Measurements from ENCODE around the gene AKR1A1.
A peak's percentile ranks its signal among the peaks of the same experiment; 100 is the strongest.
"Not testable (repeated sequence)": the region's sequence is repeated elsewhere in the genome, so short reads cannot be mapped to it uniquely, and the experiment has no call there.

The AKR1A1 gene

DNA sequence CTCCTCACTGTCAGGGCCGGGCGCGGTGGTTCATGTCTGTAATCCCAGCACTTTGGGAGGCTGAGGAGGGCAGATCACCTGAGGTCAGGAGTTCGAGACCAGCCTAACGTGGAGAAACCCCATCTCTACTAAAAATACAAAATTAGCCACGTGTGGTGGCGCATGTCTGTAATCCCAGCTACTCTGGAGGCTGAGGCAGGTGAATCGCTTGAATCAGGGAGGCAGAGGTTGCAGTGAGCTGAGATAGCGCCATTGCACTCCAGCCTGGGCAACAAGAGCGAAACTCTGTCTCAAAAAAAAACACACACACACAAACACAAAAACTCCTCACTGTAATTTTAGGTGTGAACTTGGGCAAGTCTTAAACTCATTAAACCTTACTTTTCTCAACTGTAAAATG lies 26.7 kb upstream of the AKR1A1 start:
- DNase-seq = not testable (repeated sequence)

DNA sequence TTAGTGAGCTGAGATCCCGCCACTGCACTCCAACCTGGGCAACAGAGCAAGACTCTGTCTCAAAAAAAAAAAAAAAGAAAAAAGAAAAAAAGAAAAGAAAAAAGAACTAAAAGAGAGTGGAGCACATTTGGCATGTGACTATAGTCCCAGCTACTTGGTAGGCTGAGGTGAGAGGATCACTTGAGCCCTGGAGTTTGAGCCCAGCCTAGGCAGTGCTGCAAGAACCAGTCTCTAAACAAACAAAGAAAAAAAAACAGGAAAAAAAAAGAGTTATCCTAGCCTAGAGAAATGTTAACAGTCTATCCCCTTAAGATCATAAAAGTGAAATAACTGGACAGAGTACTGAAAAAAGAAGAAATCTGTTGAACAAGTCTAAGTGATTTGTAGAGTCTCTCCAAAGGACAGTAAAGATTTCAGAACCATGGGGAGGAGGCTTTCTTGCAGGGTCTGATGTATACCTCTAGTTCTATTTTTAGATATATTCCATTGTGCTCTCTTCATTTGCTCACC lies 24.4 kb upstream of the AKR1A1 start:
- DNase-seq = no peak

DNA sequence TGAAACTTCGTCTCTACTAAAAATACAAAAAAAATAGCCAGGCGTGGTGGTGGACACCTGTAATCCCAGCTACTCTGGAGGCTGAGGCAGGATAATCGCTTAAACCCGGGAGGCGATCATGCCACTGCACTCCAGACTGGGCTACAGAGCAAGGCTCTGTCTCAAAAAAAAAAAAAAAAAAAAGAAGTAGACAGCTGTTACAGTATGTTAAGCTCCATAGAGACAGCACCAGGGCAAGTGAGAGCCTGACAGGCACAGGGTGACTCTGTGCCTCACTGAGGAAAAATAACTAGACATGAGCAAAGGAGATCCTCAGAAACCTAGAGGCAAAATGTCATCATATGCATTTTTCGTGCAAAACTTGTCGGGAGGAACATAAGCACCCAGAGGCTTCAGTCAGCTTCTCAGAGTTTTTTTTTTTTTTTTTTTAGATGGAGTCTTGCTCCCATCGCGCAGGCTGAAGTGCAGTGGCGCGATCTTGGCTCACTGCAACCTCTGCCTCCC lies 19.9 kb upstream of the AKR1A1 start:
- DNase-seq = no peak

DNA sequence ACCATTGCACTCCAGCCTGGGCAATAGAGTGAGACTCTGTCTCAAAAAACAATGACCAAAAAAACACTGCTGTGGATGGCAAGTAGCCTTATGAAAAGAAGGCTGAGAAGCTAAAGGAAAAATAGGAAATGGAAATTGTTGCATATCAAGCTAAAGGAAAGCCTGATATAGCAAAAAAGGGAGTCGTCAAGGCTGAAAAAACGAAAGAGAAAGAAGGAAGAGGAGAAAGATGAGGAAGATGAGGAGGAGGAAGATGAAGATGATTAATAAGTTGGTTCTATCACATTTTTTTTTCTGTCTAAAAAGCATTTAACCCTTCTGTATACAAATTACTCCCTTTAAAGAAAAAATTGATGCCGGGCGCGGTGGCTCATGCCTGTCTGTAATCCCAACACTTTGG lies 18.8 kb upstream of the AKR1A1 start:
- no peak for DNase-seq

DNA sequence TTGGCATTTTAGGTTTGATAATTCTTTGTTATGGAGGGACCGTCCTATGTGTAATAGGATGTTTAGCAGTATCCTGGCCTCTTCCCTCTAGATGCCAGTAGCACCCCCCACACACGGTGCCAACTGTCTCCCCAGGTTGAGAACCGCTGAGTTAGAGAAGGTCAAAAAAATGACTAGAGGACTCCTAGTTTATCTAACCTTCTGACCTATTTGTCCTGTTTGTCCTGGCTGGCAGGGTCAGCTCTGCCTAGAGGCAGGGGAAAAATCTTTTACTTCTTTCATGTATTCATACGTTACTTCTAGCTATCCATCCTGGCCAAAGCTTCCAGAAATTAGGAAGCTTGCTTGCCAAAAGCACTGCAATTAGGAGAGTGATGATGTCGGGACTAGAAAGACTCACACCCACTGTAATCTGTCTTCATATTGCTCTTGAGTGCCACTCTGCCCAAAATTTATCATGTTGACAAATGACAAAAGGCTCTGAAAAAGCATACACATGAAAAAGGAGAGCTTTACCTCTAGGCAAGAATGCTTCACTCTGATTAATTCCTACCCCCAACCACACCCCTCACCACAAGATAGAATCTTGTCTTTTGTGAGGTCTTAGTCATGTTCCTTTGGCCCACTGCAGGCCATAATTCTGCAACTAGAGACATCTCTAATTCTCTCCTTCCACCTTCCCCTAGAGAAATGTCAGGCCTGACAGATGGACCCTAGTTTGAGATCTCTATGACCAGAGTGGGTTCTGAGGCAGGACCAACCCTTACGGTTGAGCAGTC lies 14.4 kb upstream of the AKR1A1 start:
- DNase-seq = no peak

DNA sequence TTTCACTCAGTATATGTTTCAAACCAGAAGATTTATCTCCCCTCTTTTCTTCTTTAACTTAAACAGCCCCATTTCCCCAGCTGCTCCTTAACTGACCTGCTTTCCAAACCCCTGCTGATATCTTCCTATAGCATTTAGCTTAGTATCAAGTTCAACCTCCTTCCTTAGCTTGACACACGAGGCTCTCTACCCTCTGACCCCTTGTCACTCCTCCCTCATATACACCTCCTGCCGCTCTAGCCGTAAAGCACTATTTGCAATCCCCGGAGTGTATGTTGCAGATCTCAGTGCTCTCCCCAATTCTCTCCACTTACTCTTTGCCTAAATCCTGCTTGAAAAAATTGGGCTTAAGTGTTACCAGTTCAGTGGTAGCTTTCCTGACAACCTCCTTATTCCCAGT lies 13.7 kb upstream of the AKR1A1 start:
- no peak for DNase-seq

DNA sequence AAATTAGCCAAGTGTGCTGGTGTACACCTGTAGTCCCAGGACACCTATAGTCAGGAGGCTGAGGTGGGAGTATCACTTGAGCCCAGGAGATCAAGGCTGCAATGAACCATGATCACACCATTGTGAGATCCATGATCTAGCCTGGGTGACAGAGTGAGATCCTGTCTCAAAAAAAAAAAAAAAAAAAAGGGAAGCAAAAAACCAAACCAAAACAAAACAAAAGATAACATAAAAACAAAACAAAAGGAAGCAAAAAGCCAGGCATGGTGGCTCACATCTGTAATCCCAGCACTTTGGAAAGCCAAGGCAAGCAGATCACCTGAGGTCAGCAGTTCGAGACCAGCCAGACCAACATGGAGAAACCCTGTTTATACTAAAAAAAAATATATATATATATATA lies 9.4 kb upstream of the AKR1A1 start:
- no peak for DNase-seq

DNA sequence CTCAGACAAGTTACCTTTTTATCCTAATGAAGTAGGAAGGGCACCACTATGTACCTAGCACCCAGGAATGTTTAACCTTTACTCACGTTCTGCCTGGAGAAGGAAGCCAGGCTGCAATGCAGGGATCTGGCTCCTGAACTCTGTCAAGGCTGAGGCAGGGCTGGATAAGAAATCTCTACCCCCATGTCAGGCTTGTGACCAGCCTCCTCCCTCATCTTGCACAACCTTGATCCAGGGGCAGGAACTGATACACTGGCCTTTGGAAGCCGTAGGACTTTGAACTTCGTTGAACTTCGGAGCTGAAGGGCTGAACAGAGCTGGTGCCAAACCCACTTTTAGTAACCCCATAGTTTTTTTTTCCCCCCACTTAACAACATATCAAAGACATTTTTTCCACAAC lies 8.0 kb upstream of the AKR1A1 start:
- no peak for DNase-seq

DNA sequence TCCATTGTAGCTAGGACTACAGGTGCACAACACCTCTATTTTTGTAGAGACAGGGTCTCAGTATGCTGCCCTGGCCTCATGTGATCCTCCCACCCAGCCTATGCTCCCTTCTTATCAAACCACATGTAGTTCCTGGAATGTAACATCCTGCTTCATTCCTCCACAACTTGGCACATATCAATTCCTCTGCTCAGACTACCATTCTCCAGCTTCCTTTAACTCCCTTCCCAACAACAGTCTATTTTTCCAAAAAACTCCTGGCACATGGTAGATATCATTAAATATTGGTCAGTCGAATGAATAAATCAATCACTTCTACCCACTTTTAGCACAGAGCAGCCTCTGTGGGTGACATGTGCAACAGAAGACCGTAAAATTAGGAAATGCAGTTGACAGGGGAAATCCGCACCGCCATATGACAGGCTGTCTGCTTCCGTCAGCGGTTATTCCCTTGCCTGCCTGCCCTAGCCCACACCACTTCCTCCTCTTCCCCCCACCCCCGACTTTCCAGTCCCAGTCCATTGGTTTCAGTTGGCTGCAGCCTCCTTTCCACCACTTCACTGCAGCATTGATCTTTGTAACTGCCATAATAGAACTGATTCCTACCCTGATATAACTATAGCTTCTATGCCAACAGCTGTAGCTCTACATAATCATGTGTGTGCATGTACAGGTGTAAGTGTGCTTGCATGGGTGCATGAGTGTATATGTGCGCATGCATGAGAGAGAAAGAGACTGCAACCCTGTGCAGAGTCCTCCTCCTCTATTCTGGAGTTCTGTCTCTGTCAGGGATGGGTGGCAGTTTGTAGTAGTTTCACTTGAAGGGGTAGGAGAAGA lies 6.8 kb upstream of the AKR1A1 start:
- no peak for DNase-seq

DNA sequence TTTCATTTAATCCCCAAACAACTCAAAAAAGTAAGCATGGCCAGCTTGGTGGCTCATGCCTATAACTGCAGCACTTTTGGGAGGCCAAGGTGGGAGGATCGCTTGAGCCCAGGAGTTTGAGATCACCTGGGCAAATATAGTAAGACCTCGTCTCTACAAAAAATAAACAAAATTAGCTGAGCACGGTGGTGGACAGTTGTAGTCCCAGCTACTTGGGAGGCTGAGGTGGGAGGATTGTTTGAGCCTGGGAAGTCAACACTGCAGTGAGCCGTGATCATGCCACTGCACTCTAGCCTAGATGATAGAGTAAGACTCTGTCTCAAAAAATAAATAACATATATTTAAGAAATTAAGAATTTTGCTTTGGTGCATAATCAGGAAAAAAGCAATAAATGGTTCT lies 6.1 kb upstream of the AKR1A1 start:
- DNase-seq = no peak

DNA sequence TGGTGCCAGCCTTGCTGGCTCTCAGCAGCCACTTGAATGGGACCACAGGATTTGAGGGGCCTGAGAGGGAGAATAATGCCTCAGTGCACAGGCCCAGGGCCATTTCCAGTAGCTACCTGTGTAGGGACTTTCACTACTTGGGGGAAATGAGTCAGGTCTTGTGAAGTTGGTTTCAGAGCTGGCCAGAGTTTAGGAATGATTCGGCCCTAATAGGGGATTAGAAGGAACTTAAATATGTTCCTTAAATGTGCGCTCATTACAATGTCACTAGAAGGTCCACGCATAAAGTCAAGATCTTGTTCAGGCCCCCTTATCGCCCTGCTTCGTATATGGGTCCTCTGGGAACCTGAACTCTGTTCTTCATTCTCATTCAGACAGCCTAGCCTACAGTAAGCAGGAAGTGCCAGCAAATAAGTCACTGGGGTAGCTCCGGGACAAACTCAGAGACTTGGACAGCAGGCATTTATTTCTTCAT lies 5.6 kb upstream of the AKR1A1 start:
- no peak for DNase-seq

DNA sequence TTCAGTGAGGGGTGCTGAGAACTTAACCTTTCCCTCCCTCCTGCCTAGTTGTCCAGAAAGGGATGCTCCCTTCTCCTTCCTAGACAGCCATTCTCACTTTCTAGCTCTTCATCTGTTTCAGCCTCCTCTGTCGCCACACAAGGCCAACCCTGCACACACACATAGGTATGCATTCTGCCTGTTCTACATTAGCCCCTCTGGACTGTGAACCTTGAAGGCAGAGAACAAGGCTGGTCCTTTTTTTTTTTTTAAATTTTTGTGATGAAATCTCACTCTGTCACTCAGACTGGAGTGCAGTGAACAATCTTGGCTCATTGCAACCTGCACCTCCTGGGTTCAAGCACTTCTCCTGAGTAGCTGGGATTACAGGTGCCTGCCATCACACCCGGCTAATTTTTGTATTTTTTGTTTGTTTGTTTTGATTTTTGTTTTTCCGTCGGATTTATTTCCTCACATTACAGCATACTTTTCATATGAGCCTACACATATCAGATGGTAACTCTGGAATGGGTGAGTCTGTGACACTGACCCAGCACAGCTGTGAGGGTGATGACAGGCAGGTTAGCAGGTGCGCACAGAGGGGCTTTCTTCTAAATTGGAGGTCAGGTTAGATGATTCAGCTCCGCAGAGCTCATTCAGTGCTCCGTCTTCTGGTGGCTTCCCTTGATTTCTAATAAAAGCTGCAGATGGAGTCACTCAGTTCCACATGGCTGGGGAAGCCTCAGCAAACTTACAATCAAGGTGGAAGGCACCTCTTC lies 4.9 kb upstream of the AKR1A1 start:
- no peak for DNase-seq

DNA sequence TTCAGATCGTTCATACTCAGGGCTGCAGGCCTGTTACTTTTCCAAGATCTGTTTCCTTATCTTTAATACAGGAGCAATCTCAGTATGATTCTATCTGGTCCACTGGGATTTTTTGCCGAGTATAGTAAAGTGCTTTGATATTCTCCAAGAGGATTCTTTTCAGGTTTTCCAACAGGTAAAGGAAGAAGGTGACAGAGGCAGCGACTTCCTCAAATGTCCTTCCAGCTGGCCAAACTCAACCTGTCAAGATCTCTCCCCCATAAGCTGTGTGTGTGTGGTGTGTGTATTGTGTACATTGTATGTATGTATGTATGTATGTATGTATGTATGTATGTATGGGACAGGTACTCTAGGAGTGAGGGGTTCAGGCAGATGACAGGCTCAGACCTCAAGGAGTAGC lies 1.1 kb downstream of the AKR1A1 start:
- no peak for DNase-seq

DNA sequence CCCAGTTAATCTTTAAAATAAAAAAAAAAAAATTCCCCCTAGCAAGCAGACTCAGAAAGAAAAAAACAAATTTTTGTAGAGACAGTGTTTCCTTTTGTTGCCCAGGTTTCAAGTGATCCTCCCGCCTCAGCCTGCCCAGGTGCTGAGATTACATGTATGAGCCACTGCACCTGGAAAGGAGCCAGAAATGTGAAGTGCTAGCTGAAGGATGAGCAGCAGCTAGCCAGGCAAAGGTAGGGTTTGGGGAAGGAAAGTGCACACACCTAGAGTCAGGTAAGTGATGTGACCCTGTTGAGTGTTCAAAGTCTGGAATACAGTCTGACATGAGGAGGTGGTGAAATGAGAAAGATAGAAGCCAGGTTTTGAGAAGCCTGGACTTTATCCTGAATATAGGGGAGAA lies 1.7 kb downstream of the AKR1A1 start:
- DNase-seq = no peak

DNA sequence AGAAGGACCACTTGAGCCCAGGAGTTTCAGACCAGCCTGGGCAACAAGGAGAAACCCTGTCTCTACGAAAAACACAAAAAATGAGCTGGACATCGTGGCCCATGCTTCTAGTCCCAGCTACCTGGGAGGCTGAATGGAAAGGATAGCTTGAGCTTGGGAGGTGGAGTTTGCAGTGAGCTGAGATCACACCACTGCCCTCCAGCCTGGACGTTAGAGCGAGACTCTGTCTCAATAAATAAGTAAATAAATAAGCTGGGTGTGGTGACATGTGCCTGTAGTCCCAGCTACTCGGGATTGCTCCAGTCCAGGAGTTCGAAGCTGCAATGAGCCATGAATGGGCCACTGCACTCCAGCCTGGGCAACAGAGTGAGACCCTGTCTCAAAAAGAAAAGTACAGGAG lies 3.6 kb downstream of the AKR1A1 start:
- no peak for DNase-seq

DNA sequence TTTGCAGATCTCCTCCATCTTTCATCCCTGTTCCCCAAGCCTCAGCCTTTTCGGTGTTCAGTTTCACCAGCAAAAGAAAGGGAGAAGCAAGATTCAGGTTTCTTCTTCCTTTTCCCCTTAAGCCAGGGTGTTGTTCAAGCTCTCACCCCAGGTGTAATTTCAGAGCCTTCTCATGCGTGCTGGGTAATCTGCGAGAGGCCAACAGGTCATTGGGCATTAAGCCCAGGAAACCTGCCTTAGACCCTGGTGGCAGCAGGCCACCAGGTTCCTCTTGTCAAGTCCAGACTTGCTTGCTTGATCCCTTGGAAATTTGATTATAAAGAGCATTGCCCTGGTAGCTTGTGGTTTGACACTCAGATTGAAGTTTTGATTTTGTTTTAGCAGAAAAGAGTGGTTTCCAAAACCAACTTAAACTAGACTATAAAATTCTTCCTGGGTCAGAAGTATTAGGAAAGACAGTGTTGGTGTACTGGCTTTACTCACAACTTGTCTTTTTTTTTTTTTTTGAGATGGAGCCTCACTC lies 6.9 kb downstream of the AKR1A1 start:
- no peak for DNase-seq

DNA sequence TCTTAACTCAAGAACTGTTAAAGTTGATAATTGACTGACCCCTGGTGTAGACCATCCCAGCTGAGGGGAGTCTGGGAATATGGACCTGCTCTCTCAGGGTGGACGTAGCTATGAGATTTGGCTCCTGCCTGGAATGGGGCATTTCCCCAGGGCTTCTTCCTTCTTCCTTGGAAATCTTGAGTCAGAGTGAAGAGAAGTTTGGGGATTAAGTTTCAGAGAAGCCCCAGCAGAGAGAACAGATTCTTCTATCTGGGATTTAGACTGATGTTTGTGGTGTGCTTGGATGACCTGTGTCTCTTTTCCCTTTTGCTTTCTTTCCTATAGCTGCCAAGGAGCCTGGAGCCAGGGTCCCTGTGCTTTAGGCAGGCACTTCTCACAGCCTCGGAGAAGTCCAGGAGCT lies 13.2 kb downstream of the AKR1A1 start:
- no peak for DNase-seq

DNA sequence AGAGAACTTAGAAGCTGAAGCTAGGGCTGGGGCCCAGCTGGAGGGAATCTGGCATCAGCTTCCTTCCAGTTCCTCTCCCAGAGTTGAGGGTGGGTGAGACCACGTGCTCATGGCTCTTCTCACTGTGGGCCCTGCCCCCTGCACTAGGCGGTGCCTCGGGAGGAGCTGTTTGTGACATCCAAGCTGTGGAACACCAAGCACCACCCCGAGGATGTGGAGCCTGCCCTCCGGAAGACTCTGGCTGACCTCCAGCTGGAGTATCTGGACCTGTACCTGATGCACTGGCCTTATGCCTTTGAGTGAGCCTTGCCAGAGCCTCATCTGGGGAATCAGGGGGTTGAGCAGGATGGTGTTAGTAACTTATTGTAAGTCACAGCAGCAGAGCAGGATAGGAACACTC lies 16.1 kb downstream of the AKR1A1 start:
- no peak for DNase-seq

DNA sequence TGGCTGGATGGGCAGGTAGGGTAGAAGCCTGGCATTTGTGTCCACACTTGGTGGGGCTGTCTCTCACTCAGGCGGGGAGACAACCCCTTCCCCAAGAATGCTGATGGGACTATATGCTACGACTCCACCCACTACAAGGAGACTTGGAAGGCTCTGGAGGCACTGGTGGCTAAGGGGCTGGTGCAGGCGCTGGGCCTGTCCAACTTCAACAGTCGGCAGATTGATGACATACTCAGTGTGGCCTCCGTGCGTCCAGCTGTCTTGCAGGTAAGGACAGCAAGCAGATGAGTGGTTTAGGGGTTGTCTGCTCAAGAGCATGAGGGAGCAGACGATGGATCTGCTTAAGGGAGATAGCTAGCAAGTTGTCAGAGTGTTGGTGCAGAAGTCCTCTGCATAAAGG lies 17.3 kb downstream of the AKR1A1 start:
- DNase-seq = no peak

DNA sequence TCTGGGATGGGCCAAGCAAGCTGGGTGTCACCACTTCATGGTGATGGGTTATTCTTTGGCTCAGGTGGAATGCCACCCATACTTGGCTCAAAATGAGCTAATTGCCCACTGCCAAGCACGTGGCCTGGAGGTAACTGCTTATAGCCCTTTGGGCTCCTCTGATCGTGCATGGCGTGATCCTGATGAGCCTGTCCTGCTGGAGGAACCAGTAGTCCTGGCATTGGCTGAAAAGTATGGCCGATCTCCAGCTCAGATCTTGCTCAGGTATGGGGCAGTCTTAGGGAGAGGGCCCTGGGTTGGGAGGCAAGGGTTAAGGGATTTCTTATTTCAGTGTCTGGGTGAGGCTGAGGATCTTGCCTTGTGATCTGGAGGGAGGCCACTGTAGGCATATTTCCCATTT lies 17.8 kb downstream of the AKR1A1 start:
- DNase-seq = no peak

DNA sequence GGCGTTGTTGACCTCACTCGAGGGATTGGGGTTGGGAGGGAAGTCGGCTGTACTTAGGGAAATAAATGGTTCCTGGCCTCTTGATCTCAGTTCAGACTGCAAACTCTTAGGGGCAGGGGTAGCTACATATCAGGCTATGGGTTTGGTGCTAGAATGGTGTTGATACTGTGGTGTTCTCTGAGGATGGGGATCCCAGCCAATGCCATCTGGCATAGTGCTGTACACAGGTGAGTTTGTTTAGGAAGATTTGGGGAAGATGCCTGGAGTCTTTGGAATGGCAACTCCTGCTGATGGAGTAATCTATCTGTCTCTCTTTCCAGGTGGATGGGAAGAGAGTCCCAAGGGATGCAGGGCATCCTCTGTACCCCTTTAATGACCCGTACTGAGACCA lies 18.9 kb downstream of the AKR1A1 start:
- no peak for DNase-seq

DNA sequence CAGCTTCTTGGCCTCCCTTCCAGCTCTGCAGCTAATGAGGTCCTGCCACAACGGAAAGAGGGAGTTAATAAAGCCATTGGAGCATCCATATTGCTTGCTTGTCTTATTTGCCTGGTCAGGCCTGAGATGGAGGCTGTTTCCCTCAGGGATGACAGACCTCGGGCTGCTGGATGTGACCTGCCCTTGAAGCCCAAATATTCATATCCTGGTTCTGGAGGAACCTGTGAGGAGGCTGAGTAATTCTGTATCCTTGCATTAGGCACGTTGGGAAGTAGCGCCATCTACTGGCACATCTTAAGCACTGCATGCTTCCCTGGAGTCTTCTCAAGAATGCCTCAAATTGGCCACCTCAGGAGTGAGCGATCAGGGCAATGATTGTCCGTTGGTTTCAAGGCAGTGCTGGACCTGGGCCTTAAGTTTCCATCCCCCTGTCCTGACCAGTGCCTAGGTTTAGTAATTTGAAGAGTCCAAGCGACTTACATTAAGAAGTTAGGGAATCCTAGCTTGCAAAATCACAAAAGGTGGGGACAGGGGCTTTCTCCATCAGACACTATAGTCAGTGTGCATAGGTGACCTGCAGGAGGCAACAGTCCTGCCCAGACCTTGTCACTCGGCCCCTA lies 19.4 kb downstream of the AKR1A1 start:
- DNase-seq = peak; percentile 66

DNA sequence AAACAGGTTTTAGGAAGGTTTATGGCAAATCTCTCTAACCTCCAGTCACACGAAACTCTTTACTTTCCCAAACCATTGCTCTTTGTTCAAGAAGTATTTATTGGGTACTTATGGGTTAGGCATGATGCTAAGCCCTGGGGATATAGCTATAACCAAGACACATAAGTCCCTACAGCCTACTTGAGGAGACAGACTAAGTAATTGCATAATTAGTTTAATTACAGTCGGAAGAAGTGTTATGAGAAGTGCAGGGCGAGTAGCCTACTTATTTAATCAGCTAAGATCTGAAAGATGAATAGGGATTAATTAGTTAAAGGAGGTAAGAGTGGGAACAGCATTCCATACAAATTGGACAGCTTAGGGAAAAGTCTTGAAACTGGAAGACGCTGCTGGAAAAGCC lies 20.0 kb downstream of the AKR1A1 start:
- DNase-seq = no peak
